ENCODE data around the gene CLCA1.

Gene CLCA1

DNA sequence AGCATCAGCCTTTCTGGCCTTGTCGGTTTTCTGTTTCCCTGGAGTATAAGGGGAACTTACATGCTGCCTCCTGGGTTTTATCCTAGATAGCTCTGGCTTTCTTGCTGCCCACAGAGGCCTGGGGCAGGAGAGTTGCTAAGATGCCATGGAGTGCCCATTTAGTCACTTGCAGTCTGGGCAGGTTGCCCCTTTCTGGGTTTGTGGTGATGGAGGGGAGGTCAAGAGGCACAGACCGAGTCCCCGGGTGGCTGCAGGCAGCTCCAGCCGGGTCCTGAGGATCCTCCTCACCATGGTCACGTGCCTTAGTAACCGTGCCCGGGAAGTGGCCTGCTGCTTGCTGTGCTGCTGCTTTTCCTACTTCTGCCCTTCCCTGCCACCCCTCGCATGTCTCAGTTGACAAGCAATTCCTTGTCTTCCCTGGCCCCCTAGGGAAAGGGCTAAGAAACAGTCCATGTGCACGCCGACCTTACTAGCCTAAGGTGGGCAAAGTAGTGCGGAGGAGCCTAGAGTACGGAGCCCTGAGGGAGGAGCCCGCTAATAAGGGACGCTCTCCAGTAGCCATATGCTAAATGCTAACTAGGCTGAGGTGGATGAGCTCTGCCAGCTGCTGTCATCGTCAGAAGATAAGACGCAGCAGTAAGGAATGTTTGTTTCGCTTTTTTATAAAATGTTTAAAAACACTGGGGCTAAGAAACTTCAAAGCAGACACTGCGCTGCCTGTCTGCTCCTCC lies 34.8 kb downstream of the CLCA1 start:
- H4K20me1 ChIP-seq (ENCODE audit: insufficient read depth, low read length): no peaks in the 10 kb centered on the region
- no peaks in the 10 kb centered on the region for H3K36me3 ChIP-seq (ENCODE audit: insufficient read depth, low read length)
- TF ChIP-seq, protein P1, sequence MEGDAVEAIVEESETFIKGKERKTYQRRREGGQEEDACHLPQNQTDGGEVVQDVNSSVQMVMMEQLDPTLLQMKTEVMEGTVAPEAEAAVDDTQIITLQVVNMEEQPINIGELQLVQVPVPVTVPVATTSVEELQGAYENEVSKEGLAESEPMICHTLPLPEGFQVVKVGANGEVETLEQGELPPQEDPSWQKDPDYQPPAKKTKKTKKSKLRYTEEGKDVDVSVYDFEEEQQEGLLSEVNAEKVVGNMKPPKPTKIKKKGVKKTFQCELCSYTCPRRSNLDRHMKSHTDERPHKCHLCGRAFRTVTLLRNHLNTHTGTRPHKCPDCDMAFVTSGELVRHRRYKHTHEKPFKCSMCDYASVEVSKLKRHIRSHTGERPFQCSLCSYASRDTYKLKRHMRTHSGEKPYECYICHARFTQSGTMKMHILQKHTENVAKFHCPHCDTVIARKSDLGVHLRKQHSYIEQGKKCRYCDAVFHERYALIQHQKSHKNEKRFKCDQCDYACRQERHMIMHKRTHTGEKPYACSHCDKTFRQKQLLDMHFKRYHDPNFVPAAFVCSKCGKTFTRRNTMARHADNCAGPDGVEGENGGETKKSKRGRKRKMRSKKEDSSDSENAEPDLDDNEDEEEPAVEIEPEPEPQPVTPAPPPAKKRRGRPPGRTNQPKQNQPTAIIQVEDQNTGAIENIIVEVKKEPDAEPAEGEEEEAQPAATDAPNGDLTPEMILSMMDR (IDR thresholded peaks at IDR 0.05; ENCODE audit: low read length): no peak
- no peak for TF ChIP-seq EZH2 (IDR thresholded peaks at IDR 0.05; ENCODE audit: borderline replicate concordance, low read length)
- no peaks in the 10 kb centered on the region for H3K27me3 ChIP-seq (ENCODE audit: insufficient read depth, low read length)
- H3K4me2 ChIP-seq (ENCODE audit: low read length): no peak overlapping the region
- no peaks in the 10 kb centered on the region for H3K79me2 ChIP-seq (ENCODE audit: insufficient read depth, low read length)
- no peaks in the 10 kb centered on the region for H3F3A ChIP-seq (ENCODE audit: insufficient read depth, low read length)
- H3K9me2 ChIP-seq (ENCODE audit: low read depth, low read length): no peaks in the 10 kb centered on the region
- no peak overlapping the region for H2AFZ ChIP-seq (ENCODE audit: low read length)
- H3K9me3 ChIP-seq (ENCODE audit: low read length): no peaks in the 10 kb centered on the region
- H3K27ac ChIP-seq (ENCODE audit: low read depth, low read length, poor library complexity, severe bottlenecking): no peak overlapping the region
- no peak overlapping the region for H3K9ac ChIP-seq (ENCODE audit: low read length)
- no peak overlapping the region for H3K4me3 ChIP-seq (ENCODE audit: low read depth, low read length, poor library complexity, severe bottlenecking)
- H3K4me1 ChIP-seq (ENCODE audit: insufficient read depth, low read length, severe bottlenecking): no peaks in the 10 kb centered on the region

- H3K79me2 ChIP-seq (ENCODE audit: insufficient read depth, low read length): no peaks in the 10 kb centered on the region
- H3F3A ChIP-seq (ENCODE audit: insufficient read depth, low read length): no peaks in the 10 kb centered on the region
- no peak overlapping the region for H2AFZ ChIP-seq (ENCODE audit: low read length)
- H3K4me2 ChIP-seq (ENCODE audit: low read length): no peak overlapping the region
- H4K20me1 ChIP-seq (ENCODE audit: insufficient read depth, low read length): no peaks in the 10 kb centered on the region
- no peaks in the 10 kb centered on the region for H3K4me1 ChIP-seq (ENCODE audit: insufficient read depth, low read length, severe bottlenecking)
- H3K9ac ChIP-seq (ENCODE audit: low read length): no peak overlapping the region
- H3K9me2 ChIP-seq (ENCODE audit: low read depth, low read length): no peaks in the 10 kb centered on the region
- no peak overlapping the region for H3K27ac ChIP-seq (ENCODE audit: low read depth, low read length, poor library complexity, severe bottlenecking)
- H3K27me3 ChIP-seq (ENCODE audit: insufficient read depth, low read length): no peaks in the 10 kb centered on the region
- no peaks in the 10 kb centered on the region for H3K36me3 ChIP-seq (ENCODE audit: insufficient read depth, low read length)
- TF ChIP-seq EZH2 (IDR thresholded peaks at IDR 0.05; ENCODE audit: borderline replicate concordance, low read length): no peak
- TF ChIP-seq, protein P1 (IDR thresholded peaks at IDR 0.05; ENCODE audit: low read length): no peak
- H3K4me3 ChIP-seq (ENCODE audit: low read depth, low read length, poor library complexity, severe bottlenecking): no peak overlapping the region
- H3K9me3 ChIP-seq (ENCODE audit: low read length): no peaks in the 10 kb centered on the region
These were observed 35.4 kb downstream of the CLCA1 start for GRCh38 chr1:86504137-86504479.

DNA sequence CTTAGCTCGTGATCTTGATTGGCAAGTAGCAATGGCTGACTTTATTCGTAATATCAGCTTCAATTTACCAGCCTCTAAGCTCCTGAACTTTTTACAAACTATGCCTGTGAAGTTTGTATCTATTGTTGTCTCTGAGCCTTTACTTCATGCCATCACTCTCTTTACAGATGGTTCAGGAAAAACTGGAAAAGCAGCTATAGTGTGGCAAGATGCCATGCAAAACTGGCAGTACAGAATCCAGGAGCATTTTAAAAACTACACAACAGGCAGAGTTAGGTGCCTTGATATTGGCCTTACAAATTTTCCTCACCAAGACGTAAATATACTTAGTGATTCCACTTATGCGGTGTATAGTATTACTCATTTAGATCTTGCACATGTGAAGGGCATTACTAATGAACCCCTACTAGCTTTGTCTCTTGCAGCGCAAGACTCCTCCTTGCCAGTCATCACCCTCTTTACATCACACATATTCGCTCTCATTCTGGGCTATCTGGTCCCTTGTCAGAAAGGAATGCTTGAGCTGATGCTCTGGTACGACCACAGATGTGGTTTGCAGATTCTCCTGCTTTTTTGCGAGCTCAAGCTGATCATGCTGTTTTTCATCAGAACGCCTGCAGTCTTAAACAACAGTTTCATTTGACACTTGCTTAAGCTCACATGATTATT lies 36.3 kb downstream of the CLCA1 start:
- no peak overlapping the region for H3K4me2 ChIP-seq (ENCODE audit: low read length)
- H3K27me3 ChIP-seq (ENCODE audit: insufficient read depth, low read length): no peaks in the 10 kb centered on the region
- no peaks in the 10 kb centered on the region for H3K36me3 ChIP-seq (ENCODE audit: insufficient read depth, low read length)
- no peaks in the 10 kb centered on the region for H3K79me2 ChIP-seq (ENCODE audit: insufficient read depth, low read length)
- H3K9me3 ChIP-seq (ENCODE audit: low read length): no peaks in the 10 kb centered on the region
- no peaks in the 10 kb centered on the region for H3K9me2 ChIP-seq (ENCODE audit: low read depth, low read length)
- no peaks in the 10 kb centered on the region for H4K20me1 ChIP-seq (ENCODE audit: insufficient read depth, low read length)
- TF ChIP-seq EZH2 (IDR thresholded peaks at IDR 0.05; ENCODE audit: borderline replicate concordance, low read length): no peak
- TF ChIP-seq, protein P1 (IDR thresholded peaks at IDR 0.05; ENCODE audit: low read length): no peak
- no peaks in the 10 kb centered on the region for H3K4me1 ChIP-seq (ENCODE audit: insufficient read depth, low read length, severe bottlenecking)
- no peak overlapping the region for H2AFZ ChIP-seq (ENCODE audit: low read length)
- no peak overlapping the region for H3K27ac ChIP-seq (ENCODE audit: low read depth, low read length, poor library complexity, severe bottlenecking)
- H3K4me3 ChIP-seq (ENCODE audit: low read depth, low read length, poor library complexity, severe bottlenecking): no peak overlapping the region
- no peak overlapping the region for H3K9ac ChIP-seq (ENCODE audit: low read length)
- no peaks in the 10 kb centered on the region for H3F3A ChIP-seq (ENCODE audit: insufficient read depth, low read length)

All from OCI-LY1 (cell line).